HG02884 (cell line): ENCODE results near the gene UTP3.
"Not testable (repeated sequence)": the region's sequence is repeated elsewhere in the genome, so short reads cannot be mapped to it uniquely, and the experiment has no call there.

Source experiments
- ATAC-seq: cut with Tn5 transposase; IDR thresholded peaks from one replicate; pipeline ENCODE4 v1.9.1; 2021; ENCODE audit warnings: mild to moderate bottlenecking, moderate library complexity; ENCODE audit not compliant: unreplicated experiment

Gene UTP3, protein sequence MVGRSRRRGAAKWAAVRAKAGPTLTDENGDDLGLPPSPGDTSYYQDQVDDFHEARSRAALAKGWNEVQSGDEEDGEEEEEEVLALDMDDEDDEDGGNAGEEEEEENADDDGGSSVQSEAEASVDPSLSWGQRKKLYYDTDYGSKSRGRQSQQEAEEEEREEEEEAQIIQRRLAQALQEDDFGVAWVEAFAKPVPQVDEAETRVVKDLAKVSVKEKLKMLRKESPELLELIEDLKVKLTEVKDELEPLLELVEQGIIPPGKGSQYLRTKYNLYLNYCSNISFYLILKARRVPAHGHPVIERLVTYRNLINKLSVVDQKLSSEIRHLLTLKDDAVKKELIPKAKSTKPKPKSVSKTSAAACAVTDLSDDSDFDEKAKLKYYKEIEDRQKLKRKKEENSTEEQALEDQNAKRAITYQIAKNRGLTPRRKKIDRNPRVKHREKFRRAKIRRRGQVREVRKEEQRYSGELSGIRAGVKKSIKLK

GRCh38 chr4:70687821-70688794 is at the start of gene UTP3:
TSS of gene UTP3 (plus strand) at chr4:70688532. CDS start at chr4:70688678, 146 bp downstream.
- peak; percentile 90 for ATAC-seq

- peak; percentile 52 for ATAC-seq
Measured at GRCh38 chr4:70640192-70640591, 48.1 kb upstream of the UTP3 start.

DNA sequence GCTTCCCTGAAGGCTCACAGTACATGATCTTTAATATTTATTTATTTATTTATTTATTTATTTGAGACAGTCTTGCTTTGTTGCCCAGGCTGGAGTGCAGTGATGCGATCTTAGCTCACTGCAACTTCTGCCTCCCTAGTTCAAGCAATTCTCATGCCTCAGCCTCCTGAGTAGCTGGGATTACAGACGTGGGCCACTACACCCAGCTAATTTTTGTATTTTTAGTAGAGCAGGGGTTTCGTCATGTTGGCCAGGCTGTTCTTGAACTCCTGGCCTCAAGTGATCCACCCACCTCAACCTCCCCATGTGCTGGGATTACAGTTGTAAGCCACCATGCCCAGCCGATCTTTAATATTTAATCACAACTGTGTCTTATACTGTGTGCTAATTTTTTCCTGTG is 37.6 kb upstream of the UTP3 start:
- not testable (repeated sequence) for ATAC-seq

DNA sequence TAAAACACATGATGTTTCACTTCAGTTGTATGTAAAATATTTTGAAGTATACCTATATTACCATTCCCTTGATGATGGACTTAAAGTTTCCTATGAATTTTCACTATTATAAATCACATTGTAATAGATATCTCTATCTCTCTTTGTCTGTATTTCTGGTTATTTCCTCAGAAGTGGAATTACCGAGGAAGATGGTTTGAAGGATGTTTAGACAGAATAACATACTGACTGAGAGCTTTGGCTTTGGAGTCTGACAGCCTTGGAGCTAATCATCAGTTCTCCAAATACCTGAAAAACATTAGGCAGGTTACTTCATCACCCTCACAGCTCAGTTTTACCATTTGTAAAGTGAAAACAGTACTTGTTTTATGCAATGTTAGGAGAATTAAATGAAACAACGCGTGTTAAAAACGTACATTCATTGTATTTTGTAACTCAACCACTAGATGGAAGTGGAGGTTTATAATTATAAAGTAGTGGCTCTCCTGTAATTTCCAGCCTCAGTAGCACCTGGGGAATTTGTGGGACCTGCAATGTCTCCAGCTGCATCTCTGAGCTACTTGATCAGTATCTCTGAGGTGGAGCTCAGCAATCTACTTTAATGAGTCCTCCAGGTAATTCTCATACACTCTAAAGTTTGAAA is 36.3 kb upstream of the UTP3 start:
- ATAC-seq = peak; percentile 36

DNA sequence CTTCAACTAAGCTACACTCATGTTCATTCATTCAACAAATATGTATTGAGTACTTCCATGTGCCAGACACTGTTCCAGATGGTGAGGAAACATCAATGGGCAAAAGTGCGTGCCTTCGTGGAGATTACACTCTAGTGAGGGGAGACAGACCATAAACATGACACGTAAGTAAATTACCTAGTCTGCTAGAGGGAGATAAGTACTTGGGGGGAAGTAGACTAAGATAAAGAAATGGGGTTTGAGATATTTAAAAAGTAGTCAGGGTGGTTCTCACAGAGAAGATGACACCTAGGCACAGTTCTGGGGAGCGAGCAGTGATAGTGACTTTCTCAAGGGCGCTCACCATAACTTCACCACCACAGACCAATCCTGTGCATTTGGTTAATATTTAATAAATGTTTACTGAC is 33.7 kb upstream of the UTP3 start:
- ATAC-seq = no peak

DNA sequence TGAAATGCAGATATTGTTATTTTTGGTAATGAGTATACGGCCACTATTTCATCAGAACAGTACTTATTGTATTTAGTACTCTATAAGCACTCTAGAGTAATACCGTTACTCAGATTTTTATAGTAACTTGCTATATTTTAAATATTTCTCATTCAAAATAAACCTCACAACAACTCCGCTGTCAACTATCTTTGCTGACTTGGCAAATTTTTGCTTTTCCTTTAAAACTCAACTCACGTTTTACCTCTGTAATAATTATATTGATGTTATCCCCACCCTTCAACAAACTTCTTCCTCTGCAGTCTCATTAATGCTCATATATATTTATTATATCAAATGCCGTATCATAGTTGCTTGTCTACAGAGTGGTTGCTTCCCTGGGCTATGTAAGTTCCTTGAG is 31.0 kb upstream of the UTP3 start:
- no peak for ATAC-seq

DNA sequence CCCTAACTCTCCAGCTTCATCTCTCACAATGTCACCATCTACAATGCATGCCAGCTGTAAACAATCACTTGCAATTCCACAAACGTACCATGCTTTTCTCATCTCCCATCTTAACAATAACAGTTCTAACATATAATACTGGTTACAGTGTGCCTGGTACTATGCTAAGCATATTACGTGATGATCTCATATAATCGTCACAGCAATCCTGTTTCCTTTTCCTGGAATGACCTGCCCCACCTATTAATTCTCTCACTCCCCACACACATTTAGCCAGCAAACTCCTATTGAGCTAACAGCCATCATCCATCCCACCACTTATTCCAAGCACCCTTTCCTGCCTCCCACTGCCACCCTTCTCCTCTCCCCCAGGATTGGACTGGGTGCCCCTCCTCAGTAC is 29.9 kb upstream of the UTP3 start:
- no peak for ATAC-seq

DNA sequence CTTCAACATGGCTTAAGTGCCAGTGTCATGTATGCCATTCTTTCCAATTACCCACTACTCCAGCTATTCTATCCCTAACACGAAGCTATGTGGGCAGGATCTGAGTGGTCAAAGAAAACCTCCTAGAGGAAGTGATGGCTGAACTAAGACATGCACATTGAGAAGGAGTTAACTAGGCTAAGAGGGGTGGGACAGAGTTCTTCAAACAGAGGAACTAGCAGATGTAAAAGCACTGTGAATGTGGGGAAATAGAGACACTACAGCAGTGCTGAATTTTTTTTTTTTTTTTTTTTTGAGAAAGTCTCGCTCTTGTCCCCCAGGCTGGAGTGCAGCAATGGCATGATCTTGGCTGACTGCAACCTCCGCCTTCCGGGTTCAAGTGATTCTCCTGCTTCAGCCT is 28.2 kb upstream of the UTP3 start:
- ATAC-seq = no peak

- peak; percentile 91 for ATAC-seq
Measured at GRCh38 chr4:70661309-70661922, 26.9 kb upstream of the UTP3 start.

GRCh38 chr4:70666369-70666768 is 22.0 kb upstream of the UTP3 start, which contains the start of gene JCHAIN:
TSS of gene JCHAIN (minus strand) at chr4:70666508. CDS start at chr4:70666490, 18 bp downstream.
- ATAC-seq = peak; percentile 61

DNA sequence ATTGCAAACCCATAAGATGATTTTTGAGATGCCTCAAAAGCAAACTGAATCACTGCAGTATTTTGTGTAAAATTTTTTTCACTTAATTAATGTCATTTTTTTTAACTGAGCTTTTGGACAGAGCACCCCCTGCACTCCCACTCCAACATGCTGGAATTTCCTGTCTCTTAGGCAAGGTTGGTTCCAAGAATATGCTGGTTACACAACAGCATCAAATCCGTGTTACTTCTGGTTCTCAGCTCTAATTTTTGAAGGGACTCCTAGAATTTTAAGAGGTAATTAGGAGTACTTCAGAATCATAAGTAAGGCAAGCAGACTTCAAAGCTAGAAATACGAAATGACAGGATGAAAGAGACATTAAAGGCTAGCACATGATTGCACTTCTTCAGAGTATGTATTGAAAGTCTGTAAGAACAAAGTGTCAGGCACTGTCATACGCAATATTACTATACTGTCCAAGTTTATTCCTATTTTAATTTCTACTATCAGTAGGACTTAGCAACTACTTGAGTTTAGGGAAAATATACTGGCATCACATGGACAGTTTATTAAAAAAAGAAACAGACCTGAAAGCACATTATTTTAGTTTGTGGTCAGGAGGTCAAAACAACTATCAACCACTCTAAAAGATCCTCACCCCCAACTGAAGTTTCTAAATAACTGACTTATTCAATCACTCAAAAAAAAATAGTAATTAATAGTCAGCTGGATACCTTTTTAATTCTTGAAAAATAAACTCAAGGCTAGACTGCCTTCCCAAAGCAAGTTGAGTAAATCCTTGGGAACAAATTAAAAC is 20.4 kb upstream of the UTP3 start:
- ATAC-seq = no peak

DNA sequence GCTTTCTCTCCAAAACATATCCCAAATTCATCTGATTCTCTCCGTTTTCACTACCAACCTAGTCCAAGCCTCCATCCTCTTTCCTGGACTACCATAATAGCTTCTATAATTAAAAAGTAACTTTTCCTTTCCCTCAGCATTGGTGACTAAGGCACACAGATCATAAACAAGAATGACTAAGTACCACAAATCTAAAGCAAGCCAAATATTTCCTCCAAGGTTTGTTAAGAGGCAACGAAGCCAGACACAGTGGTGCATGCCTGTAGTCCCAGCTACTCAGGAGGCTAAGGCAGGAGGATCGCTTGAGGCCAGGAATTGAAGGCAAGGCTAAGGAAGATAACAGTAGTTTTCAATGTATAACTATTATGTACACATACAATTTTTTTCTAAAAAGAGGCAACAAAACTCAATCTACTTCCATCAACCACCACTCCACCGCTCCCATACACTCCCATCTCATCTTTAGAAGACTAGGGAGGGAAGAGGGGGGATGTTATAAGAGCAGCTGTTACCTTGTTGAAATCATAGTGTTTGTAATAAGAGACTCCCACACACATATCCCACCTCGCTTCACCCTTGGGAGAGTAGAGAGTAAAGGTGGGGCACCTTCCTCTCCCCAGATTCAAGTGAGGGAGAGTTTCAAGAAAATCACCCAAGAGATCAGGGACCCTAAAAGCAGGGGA is 17.9 kb upstream of the UTP3 start:
- no peak for ATAC-seq

- ATAC-seq = no peak
Measured at GRCh38 chr4:70671091-70671490, 17.2 kb upstream of the UTP3 start.

DNA sequence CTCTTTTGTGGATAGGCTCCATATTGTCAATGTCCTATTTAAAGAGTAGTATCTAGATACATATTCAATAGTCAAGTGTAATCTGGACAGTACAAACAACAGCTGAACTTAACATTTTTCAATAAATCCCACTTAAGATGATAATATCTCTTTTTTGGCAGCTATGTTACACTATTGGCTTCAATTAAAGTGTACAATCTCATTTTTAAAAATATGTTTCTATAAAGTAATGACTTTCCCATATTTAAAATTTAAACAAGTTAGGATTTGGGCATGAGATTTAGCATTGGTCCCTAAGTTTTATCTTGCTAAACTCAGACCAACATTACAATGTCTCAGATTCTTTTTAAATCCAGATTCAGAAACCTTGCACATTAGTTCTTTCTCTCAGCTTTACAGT is 14.1 kb upstream of the UTP3 start:
- no peak for ATAC-seq

DNA sequence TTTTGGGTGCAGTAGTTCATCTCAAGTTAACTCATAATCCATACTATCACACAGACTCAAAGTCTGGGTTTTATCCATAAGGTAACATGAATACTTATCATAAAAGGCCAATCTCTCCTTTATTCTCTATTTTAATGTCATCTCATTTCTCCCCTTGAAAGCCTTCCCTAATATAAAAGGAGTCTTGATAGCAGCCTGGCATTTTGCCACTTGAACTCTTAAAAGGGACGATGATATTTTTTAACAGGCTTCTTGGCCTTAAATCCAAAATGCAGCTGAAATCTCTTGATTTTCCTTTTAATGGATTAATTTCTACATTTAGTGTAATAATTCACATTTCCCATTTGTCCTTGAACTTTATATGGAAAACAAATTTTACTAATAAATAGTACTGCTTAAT is 13.6 kb upstream of the UTP3 start:
- no peak for ATAC-seq

- no peak for ATAC-seq
Measured at GRCh38 chr4:70676554-70677090, 11.7 kb upstream of the UTP3 start.

DNA sequence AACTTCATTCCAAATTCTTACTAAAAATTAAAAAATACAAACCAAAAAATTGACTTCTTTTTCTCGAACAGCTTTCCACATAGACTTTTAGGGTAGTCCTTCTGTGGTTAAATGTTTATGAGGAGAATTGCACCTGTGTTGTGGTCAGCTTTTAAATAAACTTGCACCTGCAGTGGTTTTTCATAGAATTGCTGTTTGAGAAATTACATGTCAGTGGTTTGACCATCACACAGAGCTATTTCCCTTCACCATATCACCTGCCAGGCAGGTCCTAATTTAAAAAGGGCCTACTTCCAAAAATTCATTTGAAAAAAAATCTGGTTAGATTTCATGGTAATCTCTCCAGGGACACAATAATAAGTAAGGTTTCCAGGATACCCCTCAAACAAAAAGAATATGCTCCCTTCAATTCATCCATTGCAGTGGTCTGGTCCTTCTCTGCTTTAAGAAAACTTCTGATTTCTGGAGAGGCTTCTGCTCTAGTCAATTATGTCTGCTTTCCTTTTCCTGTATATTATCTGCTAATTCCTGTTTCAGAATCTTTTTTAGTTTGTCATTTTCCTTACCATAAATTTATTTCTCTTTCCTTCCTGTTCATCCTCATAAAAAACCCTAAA is 9.8 kb upstream of the UTP3 start:
- peak; percentile 84 for ATAC-seq

DNA sequence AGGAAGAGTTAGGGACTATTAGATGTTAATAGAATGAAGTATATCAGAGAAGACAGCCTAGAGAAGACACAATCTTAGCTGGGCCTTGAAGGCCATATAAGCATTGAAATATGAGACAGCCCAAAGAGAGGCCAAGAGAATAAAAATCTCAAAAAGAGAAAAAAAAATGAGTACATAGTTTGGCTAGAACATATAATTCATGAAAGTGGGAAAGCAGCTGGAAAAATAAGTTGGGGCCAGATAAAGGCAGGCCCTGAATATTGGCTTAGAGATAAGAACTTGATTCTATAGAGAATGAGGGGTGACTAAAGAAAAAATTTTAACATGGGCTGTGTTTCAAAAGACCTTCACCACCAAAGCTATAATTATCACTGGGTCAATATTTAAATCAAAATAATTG is 7.4 kb upstream of the UTP3 start:
- no peak for ATAC-seq

- no peak for ATAC-seq
Measured at GRCh38 chr4:70681704-70682103, 6.6 kb upstream of the UTP3 start.
